Transverse colon (tissue), 4 donors: ENCODE data around the gene SLC1A3.

Experiments
- POLR2A ChIP-seq: fragments of 450-650 bp; IDR thresholded peaks from one replicate; pipeline ENCODE4 v1.6.1; 2016; ENCODE audit warnings: antibody characterized with exemption, mild to moderate bottlenecking, moderate library complexity
- POLR2AphosphoS5 ChIP-seq, 3 donors: sonication (generic); formaldehyde crosslinking; IDR thresholded peaks; one replicate each; pipeline ENCODE4 v1.6.1; 2016; ENCODE audit warnings: antibody characterized with exemption in 3 of 3
- TF ChIP-seq, protein P1 (sequence below), 5 experiments: fragments of 200-600 bp in 3 of 5; fragments of 450-650 bp in 2 of 5; sonication (generic) in 3 of 5; IDR thresholded peaks; 1 replicate in 2 of 5; 2 replicates in 3 of 5; pipeline ENCODE4 v1.5.1; 2016 to 2017; ENCODE audit warnings: antibody characterized with exemption in 5 of 5, inconsistent platforms in 3 of 5, mild to moderate bottlenecking in 2 of 5, moderate library complexity in 1 of 5

DNA sequence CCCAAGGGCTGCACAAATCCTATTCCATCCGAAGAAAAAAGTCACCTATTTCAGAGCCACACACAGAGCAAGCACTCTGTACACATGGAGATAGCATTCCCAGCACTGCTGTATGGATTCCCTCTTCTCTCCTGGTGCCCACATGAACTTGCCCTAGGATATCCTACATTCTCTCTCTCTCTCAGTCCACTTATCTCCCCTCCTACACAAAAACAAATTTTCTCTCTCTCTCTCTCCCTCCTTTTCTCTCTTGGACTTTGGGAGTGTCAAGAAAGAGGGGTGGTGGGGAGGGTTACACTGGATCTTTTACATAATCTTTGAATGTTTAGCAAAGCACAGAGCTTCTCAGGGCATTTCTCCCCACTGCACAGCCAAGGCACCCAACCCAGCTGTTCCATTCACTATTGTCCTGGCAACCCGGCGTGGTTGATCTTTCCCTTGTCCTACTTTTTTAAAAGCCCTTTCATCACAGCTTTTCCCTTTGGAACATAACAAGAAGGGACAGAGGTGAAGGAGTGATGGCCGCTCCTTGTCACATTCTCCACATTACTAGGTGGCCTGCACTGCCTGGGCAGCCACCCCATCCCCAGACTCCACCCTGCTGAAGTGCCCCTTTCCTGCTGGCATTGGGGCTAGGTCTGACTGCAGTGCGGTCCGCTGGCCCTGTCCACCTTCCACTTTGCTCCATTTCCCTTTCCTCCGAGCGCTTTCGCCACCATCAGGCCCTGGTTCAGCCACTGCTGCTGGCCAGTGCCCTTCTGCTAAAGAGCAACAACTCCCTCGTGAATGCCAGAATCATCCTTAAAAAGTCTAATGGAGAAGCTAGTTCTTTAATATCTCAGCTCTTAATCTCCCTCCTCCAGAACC is 22.2 kb upstream of the SLC1A3 start:
- TF ChIP-seq, protein P1, sequence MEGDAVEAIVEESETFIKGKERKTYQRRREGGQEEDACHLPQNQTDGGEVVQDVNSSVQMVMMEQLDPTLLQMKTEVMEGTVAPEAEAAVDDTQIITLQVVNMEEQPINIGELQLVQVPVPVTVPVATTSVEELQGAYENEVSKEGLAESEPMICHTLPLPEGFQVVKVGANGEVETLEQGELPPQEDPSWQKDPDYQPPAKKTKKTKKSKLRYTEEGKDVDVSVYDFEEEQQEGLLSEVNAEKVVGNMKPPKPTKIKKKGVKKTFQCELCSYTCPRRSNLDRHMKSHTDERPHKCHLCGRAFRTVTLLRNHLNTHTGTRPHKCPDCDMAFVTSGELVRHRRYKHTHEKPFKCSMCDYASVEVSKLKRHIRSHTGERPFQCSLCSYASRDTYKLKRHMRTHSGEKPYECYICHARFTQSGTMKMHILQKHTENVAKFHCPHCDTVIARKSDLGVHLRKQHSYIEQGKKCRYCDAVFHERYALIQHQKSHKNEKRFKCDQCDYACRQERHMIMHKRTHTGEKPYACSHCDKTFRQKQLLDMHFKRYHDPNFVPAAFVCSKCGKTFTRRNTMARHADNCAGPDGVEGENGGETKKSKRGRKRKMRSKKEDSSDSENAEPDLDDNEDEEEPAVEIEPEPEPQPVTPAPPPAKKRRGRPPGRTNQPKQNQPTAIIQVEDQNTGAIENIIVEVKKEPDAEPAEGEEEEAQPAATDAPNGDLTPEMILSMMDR (IDR thresholded peaks at IDR 0.05): no peak
- TF ChIP-seq POLR2AphosphoS5 (IDR thresholded peaks at IDR 0.05): no peak
- TF ChIP-seq POLR2A: no peak
